Measurements from ENCODE around the gene KCNE1. TPM values are rescaled to one million over a fixed set of nuclear protein-coding genes. Genes with fewer than 3 reads are reported as not detected.

KCNE1 gene
- total RNA-seq, 1 donor from 2014 or later, result 0.26 TPM

DNA sequence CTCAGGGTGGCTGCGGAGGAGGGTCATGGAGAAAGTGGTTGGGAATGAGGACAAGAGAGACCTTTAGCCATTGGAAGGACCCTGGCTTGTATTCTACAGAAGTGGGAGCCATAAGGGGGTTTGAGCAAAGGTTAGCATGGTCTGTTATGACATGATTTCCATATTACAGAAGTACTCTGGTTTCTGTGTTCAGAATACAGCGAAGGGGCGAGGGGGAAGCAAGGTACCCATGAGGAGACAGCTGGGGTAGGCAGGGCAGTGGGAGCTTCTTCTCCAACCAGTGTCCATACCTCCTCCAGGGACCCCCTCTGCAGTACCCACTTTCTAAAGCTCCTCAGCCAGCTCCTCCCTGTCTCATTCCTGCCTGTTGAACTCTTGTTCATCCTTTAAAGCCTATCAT, 21.9 kb upstream of the KCNE1 start:
- DNase-seq (ENCODE audit: low read depth) (no peak), FAIRE-seq (no peak)
- H3K27me3 ChIP-seq (ENCODE audit: control insufficient read depth, insufficient read depth, low read length), result no peaks in the 10 kb centered on the region
- no peaks in the 10 kb centered on the region for H3K36me3 ChIP-seq (ENCODE audit: control insufficient read depth, insufficient read depth, low read length)
- TF ChIP-seq, protein P1, sequence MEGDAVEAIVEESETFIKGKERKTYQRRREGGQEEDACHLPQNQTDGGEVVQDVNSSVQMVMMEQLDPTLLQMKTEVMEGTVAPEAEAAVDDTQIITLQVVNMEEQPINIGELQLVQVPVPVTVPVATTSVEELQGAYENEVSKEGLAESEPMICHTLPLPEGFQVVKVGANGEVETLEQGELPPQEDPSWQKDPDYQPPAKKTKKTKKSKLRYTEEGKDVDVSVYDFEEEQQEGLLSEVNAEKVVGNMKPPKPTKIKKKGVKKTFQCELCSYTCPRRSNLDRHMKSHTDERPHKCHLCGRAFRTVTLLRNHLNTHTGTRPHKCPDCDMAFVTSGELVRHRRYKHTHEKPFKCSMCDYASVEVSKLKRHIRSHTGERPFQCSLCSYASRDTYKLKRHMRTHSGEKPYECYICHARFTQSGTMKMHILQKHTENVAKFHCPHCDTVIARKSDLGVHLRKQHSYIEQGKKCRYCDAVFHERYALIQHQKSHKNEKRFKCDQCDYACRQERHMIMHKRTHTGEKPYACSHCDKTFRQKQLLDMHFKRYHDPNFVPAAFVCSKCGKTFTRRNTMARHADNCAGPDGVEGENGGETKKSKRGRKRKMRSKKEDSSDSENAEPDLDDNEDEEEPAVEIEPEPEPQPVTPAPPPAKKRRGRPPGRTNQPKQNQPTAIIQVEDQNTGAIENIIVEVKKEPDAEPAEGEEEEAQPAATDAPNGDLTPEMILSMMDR (IDR thresholded peaks at IDR 0.05; ENCODE audit: insufficient read depth, low read length, severe bottlenecking), result no peak
- no peak overlapping the region for H3K4me3 ChIP-seq (ENCODE audit: low read depth, low read length)

DNA sequence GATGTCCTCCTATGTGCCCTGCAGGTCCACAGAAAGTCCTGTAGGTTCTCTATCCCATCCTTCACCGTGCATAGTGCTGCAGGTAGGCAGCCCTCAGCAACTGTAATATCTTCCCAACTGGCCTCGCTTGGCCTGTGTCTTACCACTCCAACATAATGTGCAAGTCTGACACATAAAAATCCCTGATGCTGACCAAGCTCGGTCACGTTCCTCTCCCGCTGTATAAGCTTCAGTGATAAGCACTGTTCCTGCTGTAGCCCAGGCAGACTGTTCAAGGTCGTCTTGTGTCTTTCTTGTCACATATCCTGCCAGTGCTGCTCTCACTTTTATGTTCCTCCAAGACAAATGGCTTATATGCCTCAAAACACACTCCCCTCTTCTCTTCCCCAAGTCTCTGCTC, 19.4 kb upstream of the KCNE1 start:
- no peak overlapping the region for H3K4me3 ChIP-seq (ENCODE audit: low read depth, low read length)
- H3K27me3 ChIP-seq (ENCODE audit: control insufficient read depth, insufficient read depth, low read length), result no peaks in the 10 kb centered on the region
- no peaks in the 10 kb centered on the region for H3K36me3 ChIP-seq (ENCODE audit: control insufficient read depth, insufficient read depth, low read length)
- TF ChIP-seq, protein P1 (IDR thresholded peaks at IDR 0.05; ENCODE audit: insufficient read depth, low read length, severe bottlenecking), result no peak
- DNase-seq (ENCODE audit: low read depth) (no peak), FAIRE-seq (no peak)

DNA sequence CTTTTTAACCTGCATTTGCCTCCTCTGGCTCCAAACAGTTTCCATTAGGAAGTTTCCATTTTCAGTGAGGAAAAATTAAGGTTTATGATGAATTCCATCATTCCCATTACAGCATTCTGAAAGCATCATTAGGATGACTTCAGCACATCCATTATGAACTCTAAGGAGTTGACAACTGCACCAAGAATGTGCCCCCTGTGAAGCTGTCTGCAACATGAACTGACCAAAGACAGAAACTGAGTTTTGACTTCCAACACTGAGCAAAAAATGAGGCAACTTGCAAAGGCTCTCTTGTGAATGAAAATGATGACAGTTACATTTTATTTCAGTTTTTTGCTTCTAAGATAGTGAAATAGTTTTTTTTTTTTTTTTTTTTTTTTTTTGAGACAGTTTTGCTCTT, 18.3 kb upstream of the KCNE1 start:
- Histone ChIP-seq H3K36me3 (ENCODE audit: control insufficient read depth, insufficient read depth, low read length) (no peaks in the 10 kb centered on the region), H3K4me3 (ENCODE audit: low read depth, low read length) (no peak overlapping the region), H3K27me3 (ENCODE audit: control insufficient read depth, insufficient read depth, low read length) (no peaks in the 10 kb centered on the region)
- FAIRE-seq, result no peak
- DNase-seq (ENCODE audit: low read depth), result no peak
- TF ChIP-seq, protein P1 (IDR thresholded peaks at IDR 0.05; ENCODE audit: insufficient read depth, low read length, severe bottlenecking), result no peak

DNA sequence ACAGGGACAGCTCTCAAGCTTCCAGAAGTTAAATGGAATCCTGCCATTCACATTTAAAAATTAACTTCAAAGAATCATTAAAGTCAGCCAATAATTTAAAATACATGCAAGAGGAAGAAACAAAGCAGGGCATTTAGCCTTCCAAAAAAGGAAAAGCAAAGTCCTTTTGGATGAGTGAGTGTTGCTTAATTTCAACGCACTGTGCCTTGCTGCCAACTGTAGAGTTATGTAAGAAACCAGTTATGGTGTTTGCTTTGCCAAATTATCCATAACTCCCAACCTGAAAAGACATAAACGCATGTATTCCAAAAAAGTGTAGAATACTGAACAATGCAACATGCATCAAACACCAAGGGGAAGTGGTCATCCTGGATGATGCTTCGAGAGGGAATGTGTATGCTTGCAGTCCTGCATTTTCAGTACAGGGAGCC, 16.1 kb upstream of the KCNE1 start:
- FAIRE-seq, result no peak
- Histone ChIP-seq H3K27me3 (ENCODE audit: control insufficient read depth, insufficient read depth, low read length) (no peaks in the 10 kb centered on the region), H3K4me3 (ENCODE audit: low read depth, low read length) (no peak overlapping the region), H3K36me3 (ENCODE audit: control insufficient read depth, insufficient read depth, low read length) (peaks cover 4% of the 10 kb centered on the region)
- DNase-seq (ENCODE audit: low read depth), result no peak
- TF ChIP-seq, protein P1 (IDR thresholded peaks at IDR 0.05; ENCODE audit: insufficient read depth, low read length, severe bottlenecking), result no peak

DNA sequence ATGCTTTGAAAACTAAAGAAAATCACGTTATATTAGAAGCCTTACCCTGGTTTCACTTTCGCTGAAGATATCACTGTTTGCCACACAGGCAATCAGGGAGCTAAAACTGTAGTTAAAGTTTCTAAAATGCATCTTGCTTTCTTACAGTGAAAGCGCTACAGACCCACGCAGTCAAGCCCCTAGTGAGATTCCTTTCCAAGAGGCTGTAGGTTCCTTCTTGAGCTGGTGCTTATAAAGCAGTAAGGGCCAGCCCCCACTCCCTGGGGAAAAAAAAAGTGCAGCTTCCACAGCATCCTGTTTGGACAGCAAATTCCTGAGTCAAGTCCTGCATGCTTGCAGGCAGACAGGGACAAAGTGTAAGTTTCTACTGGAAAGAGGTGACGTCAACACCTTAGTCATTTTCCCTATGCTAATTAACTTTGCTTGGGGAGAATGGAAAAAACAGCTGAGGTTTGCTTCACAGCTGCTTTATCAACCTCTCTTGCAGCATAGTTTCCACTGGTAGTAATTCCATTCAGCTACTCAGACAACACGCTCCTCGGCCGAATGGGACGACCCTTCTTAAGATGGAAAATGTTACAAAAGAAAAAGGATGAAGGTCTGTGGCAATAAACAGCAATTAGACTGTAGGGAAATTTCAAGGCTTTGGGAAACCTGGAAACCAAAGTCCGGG, 14.7 kb upstream of the KCNE1 start:
- Histone ChIP-seq H3K27me3 (ENCODE audit: control insufficient read depth, insufficient read depth, low read length) (no peaks in the 10 kb centered on the region), H3K36me3 (ENCODE audit: control insufficient read depth, insufficient read depth, low read length) (peaks cover 8% of the 10 kb centered on the region), H3K4me3 (ENCODE audit: low read depth, low read length) (peak overlapping the region; percentile 44)
- TF ChIP-seq, protein P1 (IDR thresholded peaks at IDR 0.05; ENCODE audit: insufficient read depth, low read length, severe bottlenecking), result no peak
- FAIRE-seq (peak; percentile 95), DNase-seq (ENCODE audit: low read depth) (peak; percentile 99)

DNA sequence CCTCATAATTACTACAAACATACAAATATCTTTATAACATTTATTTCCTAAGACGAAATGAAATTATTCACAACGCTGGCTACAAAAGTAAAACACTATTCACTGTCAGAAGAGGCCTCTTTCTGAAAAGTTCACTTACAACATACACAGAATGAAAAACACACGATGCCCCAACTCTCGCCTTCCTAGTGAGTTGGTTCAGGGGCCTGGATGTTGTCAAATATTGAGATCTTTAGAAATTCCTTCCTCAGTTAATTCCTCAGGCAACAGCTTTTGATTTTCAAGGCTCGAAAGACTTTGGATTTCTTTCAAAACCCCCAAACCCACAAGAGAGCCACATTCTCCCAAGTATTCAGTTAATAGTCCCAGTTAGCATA, 14.2 kb upstream of the KCNE1 start:
- Histone ChIP-seq H3K4me3 (ENCODE audit: low read depth, low read length) (peak overlapping the region; percentile 44), H3K27me3 (ENCODE audit: control insufficient read depth, insufficient read depth, low read length) (no peaks in the 10 kb centered on the region), H3K36me3 (ENCODE audit: control insufficient read depth, insufficient read depth, low read length) (peaks cover 11% of the 10 kb centered on the region)
- TF ChIP-seq, protein P1 (IDR thresholded peaks at IDR 0.05; ENCODE audit: insufficient read depth, low read length, severe bottlenecking), result no peak
- no peak for DNase-seq (ENCODE audit: low read depth)
- no peak for FAIRE-seq

All from bronchial epithelial cell (primary cell).